Progenitor cell of endocrine pancreas (in vitro differentiated cells): Measurements from ENCODE around the gene DNAH1. TPM values are rescaled to one million over a fixed set of nuclear protein-coding genes. Genes with fewer than 3 reads are reported as not detected.

ENCODE experiments used
- DNase-seq: peaks from one replicate; pipeline ENCODE4 v3.0.0; 2021; ENCODE audit warnings: low spot score; ENCODE audit not compliant: unreplicated experiment
- H3K27ac Mint-ChIP-seq: 2 replicates; pipeline ENCODE4 v1.8.0; 2021; ENCODE audit warnings: mild to moderate bottlenecking, moderate library complexity, mixed read lengths
- H3K27me3 Mint-ChIP-seq: 2 replicates; pipeline ENCODE4 v1.8.0; 2021; ENCODE audit warnings: mixed read lengths
- H3K36me3 Mint-ChIP-seq: 2 replicates; pipeline ENCODE4 v1.8.0; 2022; ENCODE audit warnings: mixed read lengths; ENCODE audit not compliant: insufficient read depth
- H3K4me1 Mint-ChIP-seq: 2 replicates; pipeline ENCODE4 v1.8.0; 2021; ENCODE audit warnings: low read depth, mixed read lengths
- H3K4me3 Mint-ChIP-seq: 2 replicates; pipeline ENCODE4 v1.8.0; 2021; ENCODE audit warnings: low read depth, mild to moderate bottlenecking, moderate library complexity, mixed read lengths
- H3K9me3 Mint-ChIP-seq: 2 replicates; pipeline ENCODE4 v1.8.0; 2021; ENCODE audit warnings: low read depth, mixed read lengths
- CTCF ChIP-seq: fragments of 200-600 bp; sonication (generic); IDR thresholded peaks from one replicate; pipeline ENCODE4 v1.5.0; 2021; ENCODE audit warnings: antibody characterized with exemption, mild to moderate bottlenecking; ENCODE audit not compliant: unreplicated experiment
- total RNA-seq: library from RNA; stranded (reverse); gene quantifications from 2 replicates; pipeline ENCODE4 v1.2.1, GENCODE V29; 2021

Gene DNAH1
- total RNA-seq, 1 donor from 2014 or later: 14.0 TPM

- H3K4me1 Mint-ChIP-seq: peaks cover 6% of the 10 kb centered on the region
- peaks cover 15% of the 10 kb centered on the region for H3K27me3 Mint-ChIP-seq
These were observed 1.1 kb upstream of the DNAH1 start for GRCh38 chr3:52315006-52315405.

GRCh38 chr3:52317208-52318000, 1.3 kb downstream of the DNAH1 start:
- Mint-ChIP-seq H3K27ac (no peak overlapping the region), H3K27me3 (peaks cover 15% of the 10 kb centered on the region), H3K4me1 (peaks cover 6% of the 10 kb centered on the region), H3K36me3 (no peaks in the 10 kb centered on the region), H3K4me3 (peak overlapping the region; percentile 69), H3K9me3 (no peaks in the 10 kb centered on the region)
- DNase-seq: peak; percentile 45
- no peak for TF ChIP-seq CTCF

More at GRCh38 chr3:52315006-52315405, 1.1 kb upstream of the DNAH1 start:
- DNase-seq: no peak
- Mint-ChIP-seq H3K4me3 (no peak overlapping the region), H3K27ac (no peak overlapping the region), H3K9me3 (no peaks in the 10 kb centered on the region), H3K36me3 (no peaks in the 10 kb centered on the region)
- TF ChIP-seq CTCF: no peak

GRCh38 chr3:52318186-52318816, 2.2 kb downstream of the DNAH1 start:
- Mint-ChIP-seq H3K4me1 (peaks cover 6% of the 10 kb centered on the region), H3K27me3 (peaks cover 20% of the 10 kb centered on the region), H3K27ac (no peak overlapping the region), H3K4me3 (peak overlapping the region; percentile 69), H3K9me3 (no peaks in the 10 kb centered on the region), H3K36me3 (no peaks in the 10 kb centered on the region)
- DNase-seq: no peak
- no peak for TF ChIP-seq CTCF

- H3K4me1 Mint-ChIP-seq: peaks cover 9% of the 10 kb centered on the region
- TF ChIP-seq CTCF: no peak
- H3K27me3 Mint-ChIP-seq: peaks cover 20% of the 10 kb centered on the region
- DNase-seq: no peak
- H3K9me3 Mint-ChIP-seq: no peaks in the 10 kb centered on the region
- H3K27ac Mint-ChIP-seq: no peak overlapping the region
- no peaks in the 10 kb centered on the region for H3K36me3 Mint-ChIP-seq
- H3K4me3 Mint-ChIP-seq: no peak overlapping the region
These were observed 3.9 kb downstream of the DNAH1 start for GRCh38 chr3:52319921-52320595.

- Mint-ChIP-seq H3K9me3 (no peaks in the 10 kb centered on the region), H3K4me1 (peaks cover 9% of the 10 kb centered on the region), H3K36me3 (no peaks in the 10 kb centered on the region), H3K27me3 (peaks cover 20% of the 10 kb centered on the region), H3K4me3 (no peak overlapping the region), H3K27ac (no peak overlapping the region)
- DNase-seq: no peak
- TF ChIP-seq CTCF: no peak
These were observed 5.4 kb downstream of the DNAH1 start for GRCh38 chr3:52321481-52321880.
